Fibroblast of skin of right quadriceps (primary cell): ENCODE data around the gene SEPTIN8.
"Not testable (repeated sequence)": the region's sequence is repeated elsewhere in the genome, so short reads cannot be mapped to it uniquely, and the experiment has no call there.

ENCODE experiments used
- DNase-seq: peaks from one replicate; pipeline ENCODE4 v3.0.0-alpha.2; 2013

Gene SEPTIN8

GRCh38 chr5:132812781-132813598, 36.0 kb upstream of the SEPTIN8 start, which contains the start of gene SOWAHA:
SOWAHA (plus strand) TSS chr5:132813302; CDS start chr5:132813622, 320 bp downstream.
- no peak for DNase-seq

GRCh38 chr5:132812123-132812765, 35.2 kb upstream of the SEPTIN8 start:
- DNase-seq, result no peak

GRCh38 chr5:132810605-132811004, 33.6 kb upstream of the SEPTIN8 start:
- DNase-seq, result no peak

GRCh38 chr5:132808866-132809265, 31.8 kb upstream of the SEPTIN8 start:
- no peak for DNase-seq

- no peak for DNase-seq
These were observed 31.4 kb upstream of the SEPTIN8 start for GRCh38 chr5:132808448-132808847.

- no peak for DNase-seq
These were observed 30.3 kb upstream of the SEPTIN8 start for GRCh38 chr5:132807163-132807838.

GRCh38 chr5:132806804-132807162, 29.7 kb upstream of the SEPTIN8 start:
- not testable (repeated sequence) for DNase-seq

- not testable (repeated sequence) for DNase-seq
These were observed 28.8 kb upstream of the SEPTIN8 start for GRCh38 chr5:132805872-132806271.

- DNase-seq, result not testable (repeated sequence)
These were observed 27.2 kb upstream of the SEPTIN8 start for GRCh38 chr5:132804219-132804618.

GRCh38 chr5:132802685-132803066, 25.6 kb upstream of the SEPTIN8 start:
- DNase-seq, result not testable (repeated sequence)

- no peak for DNase-seq
These were observed 25.1 kb upstream of the SEPTIN8 start for GRCh38 chr5:132802044-132802684.

GRCh38 chr5:132800545-132800944, 23.5 kb upstream of the SEPTIN8 start:
- DNase-seq, result no peak

GRCh38 chr5:132799392-132799791, 22.4 kb upstream of the SEPTIN8 start:
- no peak for DNase-seq

GRCh38 chr5:132797651-132798050, 20.6 kb upstream of the SEPTIN8 start:
- DNase-seq, result no peak

GRCh38 chr5:132791026-132791425, 14.0 kb upstream of the SEPTIN8 start:
- no peak for DNase-seq

GRCh38 chr5:132790201-132790865, 13.3 kb upstream of the SEPTIN8 start:
- DNase-seq, result no peak

GRCh38 chr5:132788990-132789886, 12.2 kb upstream of the SEPTIN8 start:
- DNase-seq, result no peak

GRCh38 chr5:132788508-132788907, 11.5 kb upstream of the SEPTIN8 start:
- no peak for DNase-seq

GRCh38 chr5:132787076-132787475, 10.0 kb upstream of the SEPTIN8 start:
- peak; percentile 58 for DNase-seq

GRCh38 chr5:132785864-132786263, 8.8 kb upstream of the SEPTIN8 start:
- no peak for DNase-seq

- peak; percentile 14 for DNase-seq
These were observed 8.3 kb upstream of the SEPTIN8 start for GRCh38 chr5:132785365-132785764.

- DNase-seq, result peak; percentile 72
These were observed 5.1 kb upstream of the SEPTIN8 start for GRCh38 chr5:132782101-132782500.
